ENCODE measurements around the gene DNAH17.

Gene DNAH17

DNA sequence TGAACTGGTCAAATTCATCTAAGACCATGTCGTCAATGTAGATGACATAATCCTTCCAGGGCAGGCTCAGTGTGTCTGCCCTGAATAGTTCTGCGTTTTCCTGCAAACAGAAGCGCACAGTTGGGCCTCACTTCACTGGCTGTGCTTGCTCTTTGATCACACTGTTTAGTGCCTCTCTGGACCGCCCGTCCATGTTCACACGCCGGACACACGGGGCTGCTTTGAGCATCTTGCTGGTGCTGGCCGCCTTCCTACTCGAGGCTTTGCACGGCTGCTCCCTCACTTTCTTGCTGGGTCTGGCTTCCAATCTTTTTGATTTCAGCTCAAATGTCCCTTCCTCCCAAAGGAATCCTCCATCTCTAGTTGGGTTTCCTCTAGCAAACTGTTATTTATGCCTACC lies 37.4 kb downstream of the DNAH17 start:
- no peak overlapping the region for H3K4me3 ChIP-seq (ENCODE audit: low read length)
- H2AFZ ChIP-seq (ENCODE audit: low read length): no peak overlapping the region
- H3K36me3 ChIP-seq (replicated peaks; ENCODE audit: insufficient read depth, low read length): no peaks in the 10 kb centered on the region
- no peak for DNase-seq
- H3K4me2 ChIP-seq (ENCODE audit: low read depth, low read length): no peak overlapping the region
- H3F3A ChIP-seq (ENCODE audit: insufficient read depth, low read length): no peaks in the 10 kb centered on the region
- TF ChIP-seq EZH2 (optimal IDR thresholded peaks at IDR 0.05; ENCODE audit: low read depth, low read length) (no peak), EZH2phosphoT487 (IDR thresholded peaks at IDR 0.05; ENCODE audit: low read length) (no peak)
- TF ChIP-seq, protein P1, sequence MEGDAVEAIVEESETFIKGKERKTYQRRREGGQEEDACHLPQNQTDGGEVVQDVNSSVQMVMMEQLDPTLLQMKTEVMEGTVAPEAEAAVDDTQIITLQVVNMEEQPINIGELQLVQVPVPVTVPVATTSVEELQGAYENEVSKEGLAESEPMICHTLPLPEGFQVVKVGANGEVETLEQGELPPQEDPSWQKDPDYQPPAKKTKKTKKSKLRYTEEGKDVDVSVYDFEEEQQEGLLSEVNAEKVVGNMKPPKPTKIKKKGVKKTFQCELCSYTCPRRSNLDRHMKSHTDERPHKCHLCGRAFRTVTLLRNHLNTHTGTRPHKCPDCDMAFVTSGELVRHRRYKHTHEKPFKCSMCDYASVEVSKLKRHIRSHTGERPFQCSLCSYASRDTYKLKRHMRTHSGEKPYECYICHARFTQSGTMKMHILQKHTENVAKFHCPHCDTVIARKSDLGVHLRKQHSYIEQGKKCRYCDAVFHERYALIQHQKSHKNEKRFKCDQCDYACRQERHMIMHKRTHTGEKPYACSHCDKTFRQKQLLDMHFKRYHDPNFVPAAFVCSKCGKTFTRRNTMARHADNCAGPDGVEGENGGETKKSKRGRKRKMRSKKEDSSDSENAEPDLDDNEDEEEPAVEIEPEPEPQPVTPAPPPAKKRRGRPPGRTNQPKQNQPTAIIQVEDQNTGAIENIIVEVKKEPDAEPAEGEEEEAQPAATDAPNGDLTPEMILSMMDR (IDR thresholded peaks at IDR 0.05; ENCODE audit: low read length): no peak
- H3K79me2 ChIP-seq (ENCODE audit: low read length): no peaks in the 10 kb centered on the region
- H3K4me1 ChIP-seq (ENCODE audit: low read length): no peaks in the 10 kb centered on the region
- peaks cover 70% of the 10 kb centered on the region for H3K27me3 ChIP-seq (replicated peaks; ENCODE audit: insufficient read depth, low read length)
- H3K9me2 ChIP-seq (replicated peaks; ENCODE audit: insufficient read depth, low read length): no peaks in the 10 kb centered on the region
- no peak overlapping the region for H3K27ac ChIP-seq (ENCODE audit: low read length)
- H3K9ac ChIP-seq (ENCODE audit: low read length): no peak overlapping the region
- H3K9me3 ChIP-seq (replicated peaks; ENCODE audit: insufficient read depth, low read length): no peaks in the 10 kb centered on the region
- H4K20me1 ChIP-seq (ENCODE audit: insufficient read depth, low read length): no peaks in the 10 kb centered on the region

DNA sequence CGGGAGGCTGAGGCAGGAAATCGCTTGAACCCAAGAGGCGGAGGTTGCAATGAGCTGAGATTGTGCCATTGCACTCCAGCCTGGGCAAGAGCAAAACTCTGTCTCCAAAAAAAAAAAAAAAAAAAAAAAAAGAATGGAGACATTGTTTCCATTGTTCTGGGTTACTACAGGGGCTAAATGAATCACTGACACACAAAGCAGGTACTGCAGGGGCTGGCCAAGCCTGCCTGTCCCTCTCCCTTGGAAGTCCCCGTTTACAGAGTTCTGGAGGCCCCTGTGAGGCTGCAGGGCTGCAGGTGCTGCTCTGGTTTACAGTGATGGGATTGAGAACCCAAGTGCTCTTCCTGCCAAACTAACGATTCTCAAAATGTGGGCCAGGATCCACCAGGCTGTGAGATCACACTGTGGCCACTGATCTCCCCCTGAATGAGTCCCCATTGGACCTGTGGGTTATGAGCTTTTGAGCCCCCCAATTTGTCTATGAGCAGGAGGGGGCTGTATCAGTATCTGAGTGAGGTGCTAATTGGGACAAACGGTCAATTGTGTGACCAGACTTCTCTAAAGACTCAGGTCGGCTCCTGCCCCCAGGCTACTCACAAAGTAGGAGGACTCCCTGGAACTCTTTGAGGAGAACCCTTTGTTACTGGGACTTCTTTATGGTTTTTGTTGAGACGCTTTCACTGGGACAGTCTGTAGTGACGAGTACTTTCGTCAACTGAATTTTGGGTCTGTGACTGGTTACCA lies 39.0 kb downstream of the DNAH17 start:
- Histone ChIP-seq H3K9ac (ENCODE audit: low read length) (no peak overlapping the region), H3F3A (ENCODE audit: insufficient read depth, low read length) (no peaks in the 10 kb centered on the region), H3K79me2 (ENCODE audit: low read length) (no peaks in the 10 kb centered on the region), H3K4me3 (ENCODE audit: low read length) (no peak overlapping the region), H4K20me1 (ENCODE audit: insufficient read depth, low read length) (no peaks in the 10 kb centered on the region), H2AFZ (ENCODE audit: low read length) (no peak overlapping the region), H3K4me1 (ENCODE audit: low read length) (no peaks in the 10 kb centered on the region), H3K9me2 (replicated peaks; ENCODE audit: insufficient read depth, low read length) (no peaks in the 10 kb centered on the region), H3K27me3 (replicated peaks; ENCODE audit: insufficient read depth, low read length) (peaks cover 75% of the 10 kb centered on the region), H3K27ac (ENCODE audit: low read length) (no peak overlapping the region), H3K36me3 (replicated peaks; ENCODE audit: insufficient read depth, low read length) (no peaks in the 10 kb centered on the region), H3K4me2 (ENCODE audit: low read depth, low read length) (no peak overlapping the region), H3K9me3 (replicated peaks; ENCODE audit: insufficient read depth, low read length) (no peaks in the 10 kb centered on the region)
- TF ChIP-seq, protein P1 (IDR thresholded peaks at IDR 0.05; ENCODE audit: low read length): no peak
- no peak for TF ChIP-seq EZH2 (optimal IDR thresholded peaks at IDR 0.05; ENCODE audit: low read depth, low read length)
- no peak for TF ChIP-seq EZH2phosphoT487 (IDR thresholded peaks at IDR 0.05; ENCODE audit: low read length)
- no peak for DNase-seq

DNA sequence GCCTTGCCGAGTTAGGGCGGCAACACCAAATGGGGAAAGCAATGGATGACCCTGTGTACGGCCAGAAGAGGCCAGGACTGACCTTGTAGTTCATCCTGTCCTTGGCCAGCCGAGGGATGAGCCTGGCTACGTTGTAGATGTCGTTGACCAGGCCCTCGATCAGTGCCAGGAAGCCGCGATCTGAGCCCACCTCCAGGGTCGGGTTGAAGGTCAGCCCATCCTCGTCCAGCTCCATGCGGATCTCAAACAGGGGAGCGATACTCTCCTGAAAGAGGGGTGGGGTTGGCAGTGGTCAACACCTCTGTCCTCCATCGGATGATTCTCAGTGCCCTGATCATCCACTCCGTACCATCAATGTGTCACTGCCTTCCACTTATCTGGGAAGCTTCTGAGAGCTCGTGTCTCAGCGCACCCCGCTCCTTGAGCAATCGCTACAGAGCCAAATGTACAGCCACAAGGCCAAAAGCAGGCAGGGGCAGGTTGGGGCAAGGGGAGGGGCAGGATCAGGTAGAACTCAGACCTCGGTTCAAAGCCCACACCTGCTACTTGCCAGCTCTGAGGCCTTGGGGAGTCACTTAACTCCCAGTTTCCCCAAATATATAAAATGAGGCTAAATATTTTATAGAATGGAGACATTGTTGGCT lies 39.9 kb downstream of the DNAH17 start:
- H3K4me3 ChIP-seq (ENCODE audit: low read length): no peak overlapping the region
- TF ChIP-seq EZH2 (optimal IDR thresholded peaks at IDR 0.05; ENCODE audit: low read depth, low read length): no peak
- TF ChIP-seq, protein P1 (IDR thresholded peaks at IDR 0.05; ENCODE audit: low read length): no peak
- H2AFZ ChIP-seq (ENCODE audit: low read length): no peak overlapping the region
- no peaks in the 10 kb centered on the region for H3K79me2 ChIP-seq (ENCODE audit: low read length)
- no peaks in the 10 kb centered on the region for H3F3A ChIP-seq (ENCODE audit: insufficient read depth, low read length)
- DNase-seq: no peak
- no peaks in the 10 kb centered on the region for H3K4me1 ChIP-seq (ENCODE audit: low read length)
- no peaks in the 10 kb centered on the region for H3K9me3 ChIP-seq (replicated peaks; ENCODE audit: insufficient read depth, low read length)
- peaks cover 76% of the 10 kb centered on the region for H3K27me3 ChIP-seq (replicated peaks; ENCODE audit: insufficient read depth, low read length)
- H4K20me1 ChIP-seq (ENCODE audit: insufficient read depth, low read length): no peaks in the 10 kb centered on the region
- no peak overlapping the region for H3K4me2 ChIP-seq (ENCODE audit: low read depth, low read length)
- H3K36me3 ChIP-seq (replicated peaks; ENCODE audit: insufficient read depth, low read length): no peaks in the 10 kb centered on the region
- no peak overlapping the region for H3K9ac ChIP-seq (ENCODE audit: low read length)
- H3K9me2 ChIP-seq (replicated peaks; ENCODE audit: insufficient read depth, low read length): no peaks in the 10 kb centered on the region
- no peak overlapping the region for H3K27ac ChIP-seq (ENCODE audit: low read length)

All from MM.1S (cell line).